GM18498 (cell line): ENCODE measurements around the gene CDH22.

Source experiments
- ATAC-seq: cut with Tn5 transposase; IDR thresholded peaks from one replicate; pipeline ENCODE4 v1.9.1; 2021; ENCODE audit warnings: mild to moderate bottlenecking, moderate library complexity; ENCODE audit not compliant: unreplicated experiment

CDH22 gene

DNA sequence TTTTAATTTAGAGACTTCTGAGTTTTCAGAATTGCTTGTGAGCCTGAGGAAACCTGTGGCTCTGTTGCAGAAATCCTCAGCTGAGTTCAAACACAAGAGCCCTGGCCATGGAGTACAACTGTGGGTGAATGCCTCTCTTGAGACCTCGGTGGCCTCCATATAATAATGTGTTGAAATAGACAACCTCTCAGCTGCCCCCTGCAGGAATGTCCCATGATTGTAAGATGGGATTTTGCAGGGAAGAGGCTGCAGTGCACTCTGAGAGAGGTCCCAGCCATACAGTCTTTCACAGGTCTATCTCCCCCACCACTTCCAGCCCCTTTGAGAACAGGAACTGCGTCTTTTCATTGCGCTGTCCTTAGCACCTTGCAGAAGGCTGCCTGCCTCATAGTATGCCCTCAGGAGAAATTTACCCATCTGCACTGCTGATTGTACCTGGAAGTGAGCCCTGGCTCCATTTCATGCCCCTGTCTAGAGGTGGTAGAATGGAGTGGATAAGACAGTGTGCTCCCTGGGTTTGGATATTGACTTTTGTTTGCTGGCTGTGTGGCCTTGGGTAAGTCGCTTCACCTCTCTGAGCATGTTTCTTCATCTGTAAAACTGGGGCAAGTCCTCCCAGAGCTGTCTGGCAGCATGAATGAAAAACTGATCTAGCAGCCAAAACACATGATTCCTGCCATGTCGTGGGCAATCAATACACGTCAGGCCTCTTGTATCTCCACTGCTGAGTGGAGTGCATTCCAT is 16.8 kb upstream of the CDH22 start:
- no peak for ATAC-seq

DNA sequence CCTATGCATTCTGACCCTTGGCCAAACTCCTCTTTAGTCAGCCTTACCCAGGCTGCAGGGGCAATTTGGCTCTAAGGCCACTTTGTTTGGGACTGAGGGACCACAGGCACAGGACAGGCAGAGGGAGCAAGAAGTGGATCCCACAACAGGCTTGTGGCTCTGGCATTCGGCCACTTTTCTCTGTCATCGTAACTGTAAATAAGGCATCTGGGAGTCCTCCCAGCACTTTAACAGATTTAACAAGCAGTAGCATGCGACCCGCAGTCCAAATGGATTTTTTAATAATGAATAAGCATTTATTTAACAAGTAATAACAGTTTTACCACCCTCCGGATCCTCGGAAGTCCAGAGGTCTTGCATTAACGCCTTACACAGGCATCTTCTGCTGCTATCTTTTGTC is 16.1 kb upstream of the CDH22 start:
- ATAC-seq, result no peak

DNA sequence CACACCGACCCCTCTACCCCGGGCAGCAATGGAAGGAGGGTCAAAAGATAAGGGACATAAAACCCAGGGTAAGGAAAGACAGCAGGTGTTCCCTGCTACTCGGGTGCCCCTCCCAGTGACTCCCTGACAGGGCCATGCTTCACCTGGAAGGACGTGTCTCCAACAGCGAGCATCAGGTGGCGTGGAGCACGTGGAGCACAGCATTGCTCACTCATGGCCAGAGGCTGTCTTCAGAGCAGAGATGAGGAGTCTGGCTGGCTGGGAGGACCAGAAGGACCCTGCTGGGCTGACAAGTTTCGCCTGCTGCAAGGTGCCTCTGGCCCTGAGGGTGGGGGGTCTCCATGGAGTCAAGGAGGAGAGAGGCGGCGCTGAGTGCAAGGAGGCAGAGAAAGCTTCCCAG is 15.3 kb upstream of the CDH22 start:
- ATAC-seq, result no peak

DNA sequence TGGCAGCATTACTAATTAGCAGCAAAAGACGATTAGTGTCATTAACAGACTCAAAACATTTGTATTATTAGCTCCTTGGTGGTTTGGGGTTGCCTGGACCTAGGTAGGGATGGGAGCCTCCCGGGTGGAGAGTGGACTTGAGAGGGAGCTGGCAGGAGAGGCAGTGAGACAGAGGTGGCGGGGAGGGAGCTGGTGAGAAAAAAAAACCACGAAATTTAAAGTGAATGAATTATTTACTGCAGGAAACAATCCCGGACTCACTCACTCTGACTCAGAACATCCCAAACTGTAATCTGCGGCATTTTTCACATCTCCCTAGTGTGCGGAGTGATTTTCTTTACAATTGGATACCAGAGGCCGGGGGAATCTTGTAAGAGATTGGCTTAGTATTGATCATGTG is 14.3 kb upstream of the CDH22 start:
- no peak for ATAC-seq

DNA sequence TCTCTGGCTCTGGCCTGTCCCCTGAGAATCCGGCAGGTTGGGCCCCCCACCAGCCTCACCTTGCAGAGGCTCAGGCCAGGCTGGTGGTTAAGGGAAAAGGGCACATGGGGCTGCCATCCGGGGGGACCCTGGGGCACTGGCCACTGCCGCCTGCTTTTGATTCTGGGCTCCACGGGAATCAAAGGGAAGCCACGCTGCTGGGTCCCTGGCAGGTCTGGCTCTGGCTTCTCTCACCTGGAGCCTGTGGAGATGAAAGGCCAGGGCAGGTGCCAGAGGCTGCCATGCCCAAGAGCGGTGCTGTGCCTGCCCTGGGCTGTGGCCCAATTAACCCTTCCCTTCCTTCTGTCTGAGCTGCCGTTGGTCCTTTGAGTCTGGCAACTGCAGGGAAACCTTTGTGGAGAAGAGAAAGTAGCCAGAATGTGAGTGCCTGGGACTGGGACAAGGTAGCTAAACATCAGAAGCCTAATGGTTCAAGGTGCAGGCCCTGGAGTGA is 9.4 kb upstream of the CDH22 start:
- ATAC-seq, result no peak

DNA sequence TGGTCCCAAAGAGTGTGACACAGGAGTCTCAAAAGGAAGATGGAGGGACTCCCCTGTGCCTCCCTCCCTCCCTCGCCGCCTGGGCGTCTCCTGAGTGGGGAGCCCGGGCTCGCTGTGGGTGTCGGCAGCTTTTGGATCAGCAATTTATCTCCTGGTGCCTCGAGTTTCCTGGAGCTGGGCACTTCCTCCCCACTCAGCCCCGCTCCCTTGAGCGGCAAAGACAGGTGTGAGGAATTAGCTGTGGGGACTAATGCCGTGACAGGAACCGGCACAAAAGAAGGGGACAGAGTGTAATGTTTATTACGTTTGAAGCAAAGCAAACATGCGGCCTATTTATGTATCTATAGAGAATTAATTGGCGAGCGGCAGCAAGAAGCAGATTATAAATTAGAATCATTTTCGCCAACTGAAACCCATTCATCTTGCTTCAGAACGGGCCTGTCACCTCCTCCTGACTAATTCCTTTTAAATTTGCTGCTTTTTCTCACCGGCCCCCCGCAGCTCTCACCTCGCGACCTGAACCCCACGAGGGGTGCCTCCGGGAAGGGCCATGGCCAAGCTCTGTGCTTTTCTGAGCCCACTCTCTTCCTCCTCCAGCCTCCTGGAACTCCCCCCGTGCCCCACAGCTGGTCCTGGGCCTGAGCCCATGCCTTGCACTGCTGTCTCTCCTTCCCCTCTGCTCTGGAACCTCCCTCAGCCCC is 8.8 kb upstream of the CDH22 start:
- no peak for ATAC-seq

DNA sequence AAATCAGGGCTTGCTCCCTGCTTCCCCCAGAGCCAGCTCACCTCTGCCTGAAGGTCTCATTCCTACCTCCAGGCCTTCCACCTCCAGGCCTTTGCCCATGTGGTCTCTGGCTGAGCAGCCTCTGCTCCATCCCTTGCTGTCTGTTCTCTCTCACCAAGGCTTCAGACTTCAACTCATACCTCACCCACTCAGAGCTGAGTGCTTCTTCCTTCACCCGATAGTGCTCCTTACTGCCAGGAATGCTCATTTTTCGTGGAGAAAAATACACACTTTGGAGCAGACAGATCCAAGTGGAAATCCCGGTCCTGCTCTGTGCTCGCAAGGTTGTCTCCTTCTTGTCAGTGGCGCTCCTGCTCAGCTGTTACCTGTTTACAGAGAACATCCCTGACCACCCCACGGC is 7.0 kb upstream of the CDH22 start:
- no peak for ATAC-seq

DNA sequence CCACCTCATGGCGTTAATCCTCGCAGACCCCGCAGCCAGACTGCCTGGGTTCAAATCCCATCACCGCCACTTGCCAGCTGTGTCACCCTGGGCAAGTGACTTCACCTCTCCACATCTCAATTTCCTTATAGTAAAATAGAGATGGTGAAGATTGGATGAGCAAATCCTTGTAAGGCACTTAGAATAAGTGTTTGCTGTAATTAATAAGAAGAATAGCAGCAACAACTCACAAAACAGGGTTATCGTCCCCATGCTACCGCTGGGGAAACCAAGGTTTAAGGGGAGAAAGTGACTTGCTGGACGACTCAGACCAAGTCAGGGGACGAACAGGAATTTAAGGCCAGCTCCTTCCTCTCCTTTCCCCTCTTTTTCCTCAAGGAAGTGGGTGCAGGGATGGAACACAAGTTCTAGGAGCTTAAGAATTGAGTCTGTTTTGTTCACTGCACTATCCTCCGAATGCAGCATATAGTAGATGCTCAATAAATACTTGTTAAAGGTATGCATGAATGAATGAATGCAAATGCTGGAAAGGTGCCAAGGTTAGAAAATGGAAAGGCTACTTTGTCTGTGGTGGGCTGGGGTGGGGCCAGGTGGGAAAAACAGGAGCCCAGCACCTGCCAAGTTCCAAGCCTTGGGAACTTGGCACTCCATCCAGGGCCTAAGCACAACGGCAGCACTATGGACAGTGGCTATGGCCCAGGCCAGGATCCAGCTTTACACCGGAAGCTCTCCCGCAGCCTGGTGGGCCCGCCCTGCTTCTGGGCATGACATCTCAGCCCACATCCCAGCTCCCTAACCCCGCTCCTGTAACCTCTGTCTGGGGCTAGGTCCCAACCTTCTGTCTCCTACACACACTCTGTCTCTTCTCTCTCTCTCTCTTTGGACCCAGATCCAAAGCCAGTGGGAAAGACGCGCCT is 4.9 kb upstream of the CDH22 start:
- no peak for ATAC-seq

DNA sequence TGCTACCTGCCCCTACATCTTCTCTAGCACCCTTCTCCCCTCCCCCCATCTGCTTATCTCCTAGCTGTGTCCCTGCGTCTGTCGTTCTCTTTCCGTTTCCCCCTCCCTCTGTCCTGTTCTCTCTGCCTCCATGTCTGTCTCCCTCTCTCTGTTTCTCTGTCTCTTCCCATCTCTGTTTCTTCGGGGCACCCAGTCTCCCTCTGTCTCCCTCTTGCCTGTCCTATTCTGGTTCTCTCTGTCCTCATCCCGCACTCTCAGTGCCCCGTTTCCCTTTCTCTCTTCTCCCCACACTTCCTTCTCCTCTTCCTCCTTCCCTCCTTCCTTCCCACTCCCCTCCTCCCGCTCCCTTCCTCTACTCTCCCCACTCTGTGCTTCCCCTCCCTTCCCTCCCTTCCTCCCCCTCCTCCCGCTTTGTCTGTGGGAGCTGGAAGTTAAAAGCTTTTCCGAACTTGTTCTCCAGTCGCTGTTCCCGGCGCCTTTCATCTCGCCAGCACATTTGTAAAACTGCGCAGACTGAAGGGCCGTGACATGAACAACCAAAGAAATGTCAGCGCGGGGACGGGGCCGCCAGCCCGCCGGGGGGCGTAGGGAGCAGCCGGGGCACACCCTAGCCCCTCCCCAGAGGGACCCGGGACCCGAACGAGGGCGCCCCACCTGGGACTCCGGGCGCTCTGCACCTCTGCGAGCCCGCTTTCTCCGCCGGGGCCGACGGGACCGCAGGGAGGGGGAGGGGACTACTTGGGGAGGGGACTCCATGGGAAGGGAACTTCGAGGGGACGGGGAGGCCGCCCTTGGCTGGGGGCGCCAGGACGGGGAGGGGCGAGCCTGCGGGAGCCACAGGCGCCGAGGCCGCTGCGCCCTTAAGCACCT is 4.0 kb upstream of the CDH22 start:
- no peak for ATAC-seq

DNA sequence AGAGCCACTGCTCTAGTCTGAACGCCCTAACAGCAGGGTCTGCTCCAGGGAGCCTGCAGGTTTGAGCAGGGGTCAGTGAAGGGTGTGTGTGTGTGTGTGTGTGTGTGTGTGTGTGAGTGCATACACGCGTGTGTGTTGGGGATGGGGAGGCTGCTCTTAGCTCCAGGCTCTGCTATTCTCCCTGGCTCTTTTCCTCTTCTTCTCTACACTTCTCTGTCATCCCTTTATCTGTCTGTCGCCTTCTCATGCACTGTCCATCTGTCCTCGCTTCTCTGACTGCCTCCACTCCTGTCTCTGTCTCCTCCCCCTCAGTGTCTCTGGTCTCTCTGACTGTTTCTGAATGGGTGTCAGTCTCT is 3.4 kb upstream of the CDH22 start:
- no peak for ATAC-seq

DNA sequence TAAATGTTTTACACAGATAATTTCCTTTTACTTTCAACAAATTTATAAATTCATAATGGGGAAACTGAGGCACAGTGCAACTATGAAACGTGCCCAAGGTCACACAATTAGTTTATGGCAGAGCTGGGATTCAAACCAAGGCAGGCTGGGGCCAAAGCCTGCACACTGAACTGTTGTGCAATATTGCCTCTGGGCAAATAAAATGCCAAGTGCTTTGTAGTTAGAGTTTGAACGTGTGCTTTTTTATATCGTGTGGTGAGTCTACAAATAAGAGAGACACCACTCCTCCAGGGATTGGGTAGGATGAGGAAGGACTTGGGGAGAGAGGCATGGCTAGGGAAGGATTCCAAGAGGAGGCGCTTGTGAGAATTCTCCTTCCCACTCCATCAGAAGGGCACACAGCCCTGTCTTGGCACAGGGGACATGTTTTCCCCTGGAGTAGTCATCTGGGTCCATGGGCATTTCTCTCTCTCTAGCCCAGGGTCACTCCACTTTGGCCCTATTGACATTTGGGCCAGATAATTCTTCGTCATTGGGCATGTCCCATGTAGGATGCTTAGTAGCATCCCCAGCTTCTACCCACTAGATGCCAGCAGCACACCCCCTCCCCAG is 2.8 kb upstream of the CDH22 start:
- ATAC-seq, result no peak

DNA sequence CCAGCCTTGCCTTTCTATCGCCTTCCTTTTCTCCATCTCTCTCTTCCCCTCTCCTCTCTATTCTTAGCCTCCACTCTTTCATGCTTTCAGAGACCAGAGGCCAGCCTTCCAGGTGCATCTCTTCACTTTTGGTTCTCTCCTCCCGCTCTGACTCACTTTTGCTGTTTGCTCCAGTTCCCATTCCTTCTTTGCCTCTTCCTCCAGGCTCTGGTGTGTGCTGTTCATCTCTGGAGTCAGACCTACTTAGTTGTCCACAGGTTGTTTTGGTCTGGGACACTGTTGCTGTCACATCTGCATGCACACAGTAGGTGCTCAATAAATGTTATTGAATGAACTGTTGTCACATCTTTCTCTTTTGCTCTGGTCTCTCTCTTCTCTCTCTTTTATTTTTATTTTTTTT is 1.6 kb upstream of the CDH22 start:
- no peak for ATAC-seq

DNA sequence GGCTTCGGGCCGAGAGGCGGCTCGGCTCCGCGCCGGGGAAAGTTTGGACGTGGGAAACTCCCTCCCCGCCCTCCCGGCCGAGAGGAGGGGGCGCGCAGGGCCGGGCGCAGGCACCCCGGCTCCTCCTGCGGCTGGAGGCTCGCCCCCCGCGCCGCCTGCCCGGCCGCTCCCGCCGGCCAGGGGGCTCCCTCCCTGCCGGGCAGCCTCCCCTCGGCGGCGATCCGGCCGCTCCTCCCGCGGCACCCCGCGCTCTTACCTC is 370 bp downstream of the CDH22 start:
- no peak for ATAC-seq

DNA sequence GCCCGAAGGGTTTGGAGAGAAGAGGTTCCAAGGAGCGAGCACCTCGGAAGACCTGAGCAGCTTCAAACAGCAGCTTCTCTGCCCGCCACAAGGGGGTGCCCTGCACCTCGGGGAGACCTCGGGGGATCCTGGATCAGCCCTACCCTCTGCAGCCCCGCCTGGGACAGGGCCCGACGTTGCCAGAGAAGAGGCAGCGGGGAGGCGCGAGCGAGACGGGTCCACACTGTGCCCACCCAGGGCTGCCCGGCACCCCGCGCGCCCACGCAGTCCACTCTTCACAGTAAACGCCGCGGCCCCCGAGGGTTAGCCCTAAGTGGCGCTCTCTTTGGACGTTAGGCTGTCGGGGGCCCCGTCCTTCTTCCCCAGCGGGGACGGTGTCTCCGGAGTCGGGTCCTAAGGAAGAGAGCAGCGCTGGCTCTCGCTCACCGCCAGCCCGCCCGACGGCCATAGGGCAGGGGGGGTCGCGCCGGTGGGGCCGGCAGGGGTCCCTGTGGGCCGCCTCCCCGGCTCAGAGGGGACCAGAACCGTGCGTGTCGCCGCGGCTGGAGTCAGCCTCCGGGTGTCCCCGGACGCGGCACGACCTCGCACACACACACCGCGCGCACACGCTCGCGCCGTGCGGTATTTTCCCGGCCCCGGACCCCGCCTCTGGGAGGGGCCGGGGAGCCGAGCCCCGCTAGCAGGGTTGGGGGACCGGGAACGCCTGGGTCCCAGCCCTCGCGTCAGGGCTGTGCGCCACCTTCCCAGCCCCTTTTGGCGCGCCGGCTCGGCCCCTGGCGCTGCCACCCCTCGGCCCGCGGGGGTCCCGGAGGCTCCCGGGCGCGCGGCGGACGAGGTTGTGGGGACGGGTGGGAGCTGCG is 929 bp downstream of the CDH22 start:
- peak; percentile 71 for ATAC-seq

DNA sequence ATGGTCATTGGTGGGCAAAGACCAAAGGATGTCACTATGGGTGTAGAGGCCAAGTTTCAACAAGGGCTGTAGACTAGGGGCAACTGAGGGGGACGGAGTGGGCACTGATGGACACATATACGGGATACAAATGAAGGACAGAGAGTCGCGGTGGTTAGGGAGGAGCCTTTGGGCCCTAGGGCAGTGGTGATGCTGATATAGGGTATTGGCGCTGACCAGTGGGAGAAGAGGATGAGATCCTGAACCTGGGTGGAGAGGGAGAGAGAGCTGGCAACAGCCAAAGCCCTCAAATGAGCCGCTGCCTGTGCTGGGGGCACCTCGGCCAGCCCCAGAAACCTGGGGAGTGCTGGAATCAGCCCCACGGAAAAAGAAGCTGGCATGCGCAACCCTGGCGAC is 1.6 kb downstream of the CDH22 start:
- no peak for ATAC-seq

DNA sequence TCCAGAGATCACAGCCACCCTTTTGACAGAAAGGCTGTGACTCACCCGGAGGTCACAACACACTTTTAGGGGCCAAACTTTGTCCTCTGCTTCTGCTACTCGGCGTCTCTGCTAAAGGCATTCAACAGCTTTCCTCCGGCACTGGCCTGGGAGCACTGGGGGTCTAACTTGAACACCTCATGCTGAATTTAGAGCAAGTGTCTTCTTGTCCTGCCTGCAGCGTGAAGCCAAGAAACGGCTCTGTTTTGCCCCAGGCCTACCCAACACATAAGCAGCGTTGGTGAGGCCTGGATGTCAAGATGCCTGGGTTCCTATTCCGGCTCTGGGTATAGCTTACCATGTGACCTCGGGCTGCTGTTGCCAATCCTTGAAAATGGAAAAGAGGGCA is 2.3 kb downstream of the CDH22 start:
- ATAC-seq, result no peak

DNA sequence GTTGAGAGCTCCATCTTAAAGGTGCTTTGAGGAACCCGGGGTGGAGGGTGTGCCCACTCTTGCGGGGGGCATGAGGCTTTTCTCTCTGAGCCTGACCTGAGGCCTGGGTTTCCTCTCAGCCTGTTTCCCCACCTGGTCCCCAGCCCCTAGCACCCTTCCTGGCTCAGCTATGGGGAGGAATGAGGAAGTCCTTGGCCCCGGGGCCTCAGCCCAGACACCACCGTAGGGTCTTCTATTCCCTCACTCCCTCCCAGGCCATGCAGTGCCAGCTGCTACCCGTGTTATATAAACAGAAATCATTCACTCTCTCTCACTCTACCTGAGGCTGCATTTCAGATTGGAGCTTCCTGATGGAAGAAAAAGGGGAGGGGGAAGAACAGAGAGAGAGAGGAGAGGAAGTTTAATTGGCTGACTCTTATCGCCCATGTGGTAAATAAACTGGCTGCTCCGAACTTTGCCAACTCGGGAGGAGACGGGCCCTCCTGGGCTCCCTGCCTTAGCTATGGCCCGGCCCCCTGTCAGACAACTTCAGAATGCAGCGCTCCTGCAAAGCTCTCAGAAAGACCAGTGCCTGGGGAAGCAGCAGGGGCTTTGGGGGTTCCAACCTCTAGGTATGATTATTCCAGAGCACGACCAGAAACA is 2.8 kb downstream of the CDH22 start:
- ATAC-seq, result no peak

DNA sequence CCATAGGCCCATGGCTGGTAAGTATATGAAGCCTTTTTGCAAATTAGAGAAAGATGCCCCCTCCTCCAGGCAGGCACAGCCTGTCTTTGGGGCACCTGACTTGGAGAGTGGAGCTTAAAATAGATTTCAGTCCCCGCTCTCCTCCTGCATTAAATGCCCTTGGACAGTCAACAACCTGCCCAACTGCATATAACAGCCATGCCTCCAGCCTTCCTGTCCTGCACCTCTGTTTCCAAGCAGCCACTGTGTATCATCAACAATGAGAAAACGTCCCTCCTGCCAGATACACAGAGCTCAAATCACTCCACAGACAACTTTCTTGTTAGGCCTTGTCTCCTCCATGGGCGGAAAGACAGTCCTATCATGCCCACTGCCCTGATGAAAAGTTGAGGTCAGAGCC is 3.4 kb downstream of the CDH22 start:
- ATAC-seq, result no peak

DNA sequence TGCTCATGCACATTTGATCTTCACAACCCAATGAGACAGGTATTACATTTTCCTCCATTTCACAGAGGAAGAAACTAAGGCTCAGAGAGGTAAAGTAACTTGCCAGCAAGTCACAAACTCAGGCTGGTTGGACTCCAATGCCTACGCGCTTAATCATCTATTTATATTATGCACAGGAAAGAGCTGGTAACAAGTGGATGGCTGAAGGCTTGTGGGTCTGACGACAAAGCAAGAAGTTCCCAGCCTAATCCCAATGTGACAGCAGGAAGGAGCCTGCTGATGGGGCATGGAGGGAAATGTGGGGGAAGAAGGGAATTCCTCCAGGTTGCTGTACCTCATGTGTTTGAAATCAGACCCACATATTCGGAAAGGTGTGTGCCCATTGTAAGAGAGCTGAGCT is 3.9 kb downstream of the CDH22 start:
- no peak for ATAC-seq
